GM06990 (cell line): ENCODE measurements around the gene TRAPPC6A.

Source experiments
- DNase-seq: peaks from one replicate; pipeline ENCODE4 v3.0.0-alpha.2; 2011; ENCODE audit not compliant: insufficient read length; ENCODE audit errors: extremely low read depth
- H3K27me3 ChIP-seq: replicated peaks from 2 replicates; pipeline ENCODE4 v1.6.0; 2011; ENCODE audit warnings: low read length; ENCODE audit not compliant: control insufficient read depth, insufficient read depth
- H3K36me3 ChIP-seq: 2 replicates; pipeline ENCODE4 v1.5.1; 2011; ENCODE audit warnings: low read length; ENCODE audit not compliant: control insufficient read depth, insufficient read depth
- H3K4me3 ChIP-seq: replicated peaks from 2 replicates; pipeline ENCODE4 v1.5.1; 2011; ENCODE audit warnings: low read depth, mild to moderate bottlenecking, control low read depth, low read length
- CTCF ChIP-seq: IDR thresholded peaks from 2 replicates; pipeline ENCODE4 v1.5.1; 2011; ENCODE audit warnings: low read length, control low read depth, mild to moderate bottlenecking, inconsistent platforms; ENCODE audit not compliant: insufficient read depth, poor library complexity, severe bottlenecking

Gene TRAPPC6A

GRCh38 chr19:45138303-45138751, 39.7 kb downstream of the TRAPPC6A start:
- no peak for DNase-seq
- no peak for TF ChIP-seq CTCF

GRCh38 chr19:45137179-45137761, 40.8 kb downstream of the TRAPPC6A start:
- peaks cover 5% of the 10 kb centered on the region for H3K36me3 ChIP-seq
- peak overlapping the region; percentile 52 for H3K4me3 ChIP-seq
- DNase-seq, result peak; percentile 83
- peak; percentile 27 for TF ChIP-seq CTCF
- H3K27me3 ChIP-seq, result no peaks in the 10 kb centered on the region

More at GRCh38 chr19:45138303-45138751, 39.7 kb downstream of the TRAPPC6A start:
- no peaks in the 10 kb centered on the region for H3K27me3 ChIP-seq
- H3K36me3 ChIP-seq, result peaks cover 7% of the 10 kb centered on the region
- H3K4me3 ChIP-seq, result no peak overlapping the region

GRCh38 chr19:45136507-45137178, 41.4 kb downstream of the TRAPPC6A start:
- Histone ChIP-seq H3K36me3 (peaks cover 2% of the 10 kb centered on the region), H3K4me3 (peak overlapping the region; percentile 52), H3K27me3 (no peaks in the 10 kb centered on the region)
- no peak for TF ChIP-seq CTCF
- DNase-seq, result peak; percentile 52

- no peak for TF ChIP-seq CTCF
- no peak for DNase-seq
- Histone ChIP-seq H3K4me3 (no peak overlapping the region), H3K36me3 (no peaks in the 10 kb centered on the region), H3K27me3 (no peaks in the 10 kb centered on the region)
Observed at GRCh38 chr19:45135176-45135885, 42.7 kb downstream of the TRAPPC6A start.

- no peaks in the 10 kb centered on the region for H3K27me3 ChIP-seq
- no peak for DNase-seq
- H3K4me3 ChIP-seq, result no peak overlapping the region
- no peak for TF ChIP-seq CTCF
- no peaks in the 10 kb centered on the region for H3K36me3 ChIP-seq
Observed at GRCh38 chr19:45133661-45134060, 44.4 kb downstream of the TRAPPC6A start.
